Dendritic cell treated with granulocyte-macrophage colony-stimulating factor and Interleukin-4, amounts not matched to agents 40 ng/mL and 50 ng/mL, for 4 days (primary cell): ENCODE measurements around the gene ANKRD44.

Experiments used
- H3K27ac Mint-ChIP-seq: one replicate; pipeline ENCODE4 v1.8.0; 2022; ENCODE audit warnings: mild to moderate bottlenecking, mixed read lengths
- H3K27me3 Mint-ChIP-seq: one replicate; pipeline ENCODE4 v1.8.0; 2022; ENCODE audit warnings: mild to moderate bottlenecking, mixed read lengths
- H3K36me3 Mint-ChIP-seq: one replicate; pipeline ENCODE4 v1.8.0; 2022; ENCODE audit warnings: low read depth, mixed read lengths
- H3K4me1 Mint-ChIP-seq: one replicate; pipeline ENCODE4 v1.8.0; 2022; ENCODE audit warnings: low read depth, mixed read lengths
- H3K4me3 Mint-ChIP-seq: one replicate; pipeline ENCODE4 v1.8.0; 2022; ENCODE audit warnings: mild to moderate bottlenecking, moderate library complexity, mixed read lengths
- H3K9me3 Mint-ChIP-seq: one replicate; pipeline ENCODE4 v1.8.0; 2022; ENCODE audit warnings: mixed read lengths
- intact Hi-C: fragments of 100-400 bp; cut with micrococcal nuclease; formaldehyde crosslinking; loops from one replicate; pipeline ENCODE4 v1.15.0; 2022

Gene ANKRD44

GRCh38 chr2:196990092-196990491 is 320.5 kb downstream of the ANKRD44 start:
- no peaks in the 10 kb centered on the region for H3K9me3 Mint-ChIP-seq
- H3K27ac Mint-ChIP-seq, result peak overlapping the region; percentile 47
- H3K27me3 Mint-ChIP-seq, result no peaks in the 10 kb centered on the region
- H3K4me1 Mint-ChIP-seq, result peaks cover 29% of the 10 kb centered on the region
- H3K4me3 Mint-ChIP-seq, result no peak overlapping the region
- H3K36me3 Mint-ChIP-seq, result peaks cover 77% of the 10 kb centered on the region
- intact Hi-C loops, result loop anchor here (5.0 kb wide), 1 partner anchor 203 kb away; no protein-coding TSS in a partner anchor

- Mint-ChIP-seq H3K36me3 (peaks cover 77% of the 10 kb centered on the region), H3K4me3 (no peak overlapping the region), H3K27me3 (no peaks in the 10 kb centered on the region), H3K9me3 (no peaks in the 10 kb centered on the region), H3K4me1 (peaks cover 35% of the 10 kb centered on the region), H3K27ac (no peak overlapping the region)
- intact Hi-C loops, result loop anchor here (5.0 kb wide), 1 partner anchor 62 kb away; the partner anchor contains the start of gene PGAP1
Observed at GRCh38 chr2:196989496-196989895, 321.1 kb downstream of the ANKRD44 start.

GRCh38 chr2:196988639-196989038 is 321.9 kb downstream of the ANKRD44 start:
- H3K4me1 Mint-ChIP-seq, result peaks cover 41% of the 10 kb centered on the region

GRCh38 chr2:196987649-196988364 is 322.8 kb downstream of the ANKRD44 start:
- Mint-ChIP-seq H3K27ac (peak overlapping the region; percentile 84), H3K36me3 (peaks cover 60% of the 10 kb centered on the region), H3K9me3 (no peaks in the 10 kb centered on the region), H3K27me3 (no peaks in the 10 kb centered on the region), H3K4me3 (peak overlapping the region; percentile 48), H3K4me1 (peaks cover 41% of the 10 kb centered on the region)
- intact Hi-C loops, result loop anchor here (5.0 kb wide), 1 partner anchor 61 kb away; the partner anchor contains the start of gene PGAP1

More at GRCh38 chr2:196988639-196989038, 321.9 kb downstream of the ANKRD44 start:
- H3K36me3 Mint-ChIP-seq, result peaks cover 69% of the 10 kb centered on the region
- intact Hi-C loops, result loop anchor here (5.0 kb wide), 1 partner anchor 61 kb away; the partner anchor contains the start of gene PGAP1
- no peaks in the 10 kb centered on the region for H3K27me3 Mint-ChIP-seq
- no peaks in the 10 kb centered on the region for H3K9me3 Mint-ChIP-seq
- H3K4me3 Mint-ChIP-seq, result no peak overlapping the region
- H3K27ac Mint-ChIP-seq, result peak overlapping the region; percentile 84

- H3K4me3 Mint-ChIP-seq, result no peak overlapping the region
- intact Hi-C loops, result loop anchor here (5.0 kb wide), 1 partner anchor 60 kb away; the partner anchor contains the start of gene PGAP1
Observed at GRCh38 chr2:196987298-196987648, 323.3 kb downstream of the ANKRD44 start.

GRCh38 chr2:196985511-196986183 is 324.9 kb downstream of the ANKRD44 start:
- intact Hi-C loops, result loop anchor here (5.0 kb wide), 1 partner anchor 58 kb away; the partner anchor contains the start of gene PGAP1
- Mint-ChIP-seq H3K27ac (peak overlapping the region; percentile 68), H3K4me3 (no peak overlapping the region), H3K9me3 (no peaks in the 10 kb centered on the region), H3K4me1 (peaks cover 39% of the 10 kb centered on the region), H3K27me3 (no peaks in the 10 kb centered on the region), H3K36me3 (peaks cover 39% of the 10 kb centered on the region)

More at GRCh38 chr2:196987298-196987648, 323.3 kb downstream of the ANKRD44 start:
- Mint-ChIP-seq H3K9me3 (no peaks in the 10 kb centered on the region), H3K36me3 (peaks cover 55% of the 10 kb centered on the region), H3K27ac (no peak overlapping the region), H3K4me1 (peaks cover 41% of the 10 kb centered on the region), H3K27me3 (no peaks in the 10 kb centered on the region)

- intact Hi-C loops, result loop anchor here (5.0 kb wide), 1 partner anchor 58 kb away; the partner anchor contains the start of gene PGAP1
- peaks cover 31% of the 10 kb centered on the region for H3K36me3 Mint-ChIP-seq
- peaks cover 36% of the 10 kb centered on the region for H3K4me1 Mint-ChIP-seq
- H3K4me3 Mint-ChIP-seq, result no peak overlapping the region
- H3K27me3 Mint-ChIP-seq, result no peaks in the 10 kb centered on the region
- peak overlapping the region; percentile 68 for H3K27ac Mint-ChIP-seq
- H3K9me3 Mint-ChIP-seq, result no peaks in the 10 kb centered on the region
Observed at GRCh38 chr2:196984903-196985302, 325.7 kb downstream of the ANKRD44 start.

- intact Hi-C loops, result no loop called here
- Mint-ChIP-seq H3K27me3 (no peaks in the 10 kb centered on the region), H3K36me3 (peaks cover 31% of the 10 kb centered on the region), H3K4me3 (no peak overlapping the region), H3K27ac (no peak overlapping the region), H3K9me3 (no peaks in the 10 kb centered on the region), H3K4me1 (peaks cover 36% of the 10 kb centered on the region)
Observed at GRCh38 chr2:196983934-196984333, 326.6 kb downstream of the ANKRD44 start.

- Mint-ChIP-seq H3K27me3 (no peaks in the 10 kb centered on the region), H3K9me3 (no peaks in the 10 kb centered on the region), H3K36me3 (peaks cover 10% of the 10 kb centered on the region), H3K4me3 (no peak overlapping the region), H3K4me1 (peaks cover 16% of the 10 kb centered on the region), H3K27ac (no peak overlapping the region)
- intact Hi-C loops, result no loop called here
Observed at GRCh38 chr2:196980473-196980872, 330.1 kb downstream of the ANKRD44 start.

- intact Hi-C loops, result no loop called here
- Mint-ChIP-seq H3K4me3 (no peak overlapping the region), H3K27me3 (no peaks in the 10 kb centered on the region), H3K4me1 (peaks cover 12% of the 10 kb centered on the region), H3K36me3 (peaks cover 5% of the 10 kb centered on the region), H3K9me3 (no peaks in the 10 kb centered on the region), H3K27ac (no peak overlapping the region)
Observed at GRCh38 chr2:196980001-196980400, 330.6 kb downstream of the ANKRD44 start.

- no peaks in the 10 kb centered on the region for H3K4me1 Mint-ChIP-seq
- intact Hi-C loops, result no loop called here
- no peak overlapping the region for H3K27ac Mint-ChIP-seq
- H3K4me3 Mint-ChIP-seq, result no peak overlapping the region
- H3K9me3 Mint-ChIP-seq, result no peaks in the 10 kb centered on the region
- no peaks in the 10 kb centered on the region for H3K27me3 Mint-ChIP-seq
- H3K36me3 Mint-ChIP-seq, result no peaks in the 10 kb centered on the region
Observed at GRCh38 chr2:196977507-196977906, 333.1 kb downstream of the ANKRD44 start.

- Mint-ChIP-seq H3K9me3 (no peaks in the 10 kb centered on the region), H3K4me1 (no peaks in the 10 kb centered on the region), H3K27ac (no peak overlapping the region), H3K4me3 (no peak overlapping the region), H3K36me3 (no peaks in the 10 kb centered on the region), H3K27me3 (no peaks in the 10 kb centered on the region)
- intact Hi-C loops, result no loop called here
Observed at GRCh38 chr2:196974970-196975369, 335.6 kb downstream of the ANKRD44 start.

GRCh38 chr2:196971574-196972279 is 338.9 kb downstream of the ANKRD44 start:
- Mint-ChIP-seq H3K9me3 (peaks cover 9% of the 10 kb centered on the region), H3K4me3 (no peak overlapping the region), H3K27me3 (no peaks in the 10 kb centered on the region), H3K27ac (no peak overlapping the region), H3K4me1 (no peaks in the 10 kb centered on the region), H3K36me3 (no peaks in the 10 kb centered on the region)
- intact Hi-C loops, result no loop called here

GRCh38 chr2:196970099-196970498 is 340.5 kb downstream of the ANKRD44 start:
- intact Hi-C loops, result no loop called here
- H3K9me3 Mint-ChIP-seq, result peaks cover 9% of the 10 kb centered on the region

More at GRCh38 chr2:196970099-196970498, 340.5 kb downstream of the ANKRD44 start:
- no peaks in the 10 kb centered on the region for H3K27me3 Mint-ChIP-seq
- no peaks in the 10 kb centered on the region for H3K36me3 Mint-ChIP-seq
- H3K4me3 Mint-ChIP-seq, result no peak overlapping the region
- H3K27ac Mint-ChIP-seq, result no peak overlapping the region
- H3K4me1 Mint-ChIP-seq, result no peaks in the 10 kb centered on the region
